GM23248 (cell line): Measurements from ENCODE around the gene NAPG. TPM values are rescaled to one million over a fixed set of nuclear protein-coding genes. Genes with fewer than 3 reads are reported as not detected.
"Not testable (repeated sequence)": the region's sequence is repeated elsewhere in the genome, so short reads cannot be mapped to it uniquely, and the experiment has no call there.

Source experiments
- DNase-seq: peaks from one replicate; pipeline ENCODE4 v3.0.0-alpha.2; 2015
- H2AFZ ChIP-seq: fragments of 200-600 bp; sonication (generic); 2 replicates; pipeline ENCODE4 v1.6.1; 2016; ENCODE audit warnings: antibody characterized with exemption
- H3F3A ChIP-seq: fragments of 200-600 bp; sonication (generic); 2 replicates; pipeline ENCODE4 v1.6.1; 2016; ENCODE audit warnings: mild to moderate bottlenecking, antibody characterized with exemption, mixed run types; ENCODE audit not compliant: insufficient read depth
- H3K27ac ChIP-seq: fragments of 200-600 bp; sonication (generic); 2 replicates; pipeline ENCODE4 v1.5.1; 2016; ENCODE audit warnings: mild to moderate bottlenecking
- H3K27me3 ChIP-seq: fragments of 200-600 bp; sonication (generic); replicated peaks from 2 replicates; pipeline ENCODE4 v1.6.1; 2016; ENCODE audit warnings: mild to moderate bottlenecking; ENCODE audit not compliant: insufficient read depth
- H3K36me3 ChIP-seq: fragments of 200-600 bp; sonication (generic); 2 replicates; pipeline ENCODE4 v1.6.1; 2016; ENCODE audit warnings: low read depth, mild to moderate bottlenecking
- H3K4me1 ChIP-seq: fragments of 200-600 bp; sonication (generic); 2 replicates; pipeline ENCODE4 v1.6.1; 2016; ENCODE audit warnings: mild to moderate bottlenecking; ENCODE audit not compliant: insufficient read depth
- H3K4me2 ChIP-seq: fragments of 200-600 bp; sonication (generic); one replicate; pipeline ENCODE4 v1.6.1; 2016; ENCODE audit warnings: mild to moderate bottlenecking; ENCODE audit not compliant: unreplicated experiment
- H3K4me3 ChIP-seq: fragments of 200-600 bp; sonication (generic); 2 replicates; pipeline ENCODE4 v1.5.1; 2016; ENCODE audit warnings: mild to moderate bottlenecking
- H3K79me2 ChIP-seq: fragments of 200-600 bp; sonication (generic); 2 replicates; pipeline ENCODE4 v1.6.1; 2016; ENCODE audit warnings: mild to moderate bottlenecking; ENCODE audit not compliant: insufficient read depth
- H3K9ac ChIP-seq: fragments of 200-600 bp; sonication (generic); 2 replicates; pipeline ENCODE4 v1.6.1; 2016; ENCODE audit warnings: mild to moderate bottlenecking
- H3K9me2 ChIP-seq: fragments of 200-600 bp; sonication (generic); 2 replicates; pipeline ENCODE4 v1.6.1; 2016; ENCODE audit warnings: mixed run types, mild to moderate bottlenecking, moderate library complexity; ENCODE audit not compliant: insufficient read depth
- H3K9me3 ChIP-seq: fragments of 200-600 bp; sonication (generic); one replicate; pipeline ENCODE4 v1.6.1; 2017; ENCODE audit warnings: low read depth
- H4K20me1 ChIP-seq: fragments of 200-600 bp; sonication (generic); 2 replicates; pipeline ENCODE4 v1.6.0; 2016; ENCODE audit not compliant: insufficient read depth
- EZH2 ChIP-seq: fragments of 200-600 bp; sonication (generic); IDR thresholded peaks from 2 replicates; pipeline ENCODE4 v1.6.1; 2018; ENCODE audit warnings: antibody characterized with exemption, mild to moderate bottlenecking; ENCODE audit not compliant: insufficient read depth, poor library complexity, severe bottlenecking
- EZH2phosphoT487 ChIP-seq: fragments of 200-600 bp; sonication (generic); IDR thresholded peaks from 2 replicates; pipeline ENCODE4 v1.6.1; 2018; ENCODE audit warnings: antibody characterized with exemption, moderate library complexity, mild to moderate bottlenecking, low read depth; ENCODE audit not compliant: insufficient read depth
- WGBS, 2 experiments: methylation state at CpG; one replicate each; pipeline ENCODE4 v1.1.6; 2015 to 2017; ENCODE audit warnings: low lambda C conversion rate in 2 of 2, low coverage in 1 of 2; ENCODE audit errors: missing lambda C conversion rate in 2 of 2; 5-methylcytosine and 5-hydroxymethylcytosine counted together
- in situ Hi-C: fragments of 300-500 bp; cut with MboI; formaldehyde crosslinking; loops from 2 replicates; pipeline ENCODE4 v1.15.0; 2020
- polyA plus RNA-seq: library from polyadenylated mRNA; unstranded; fragments of >200 nt; fragmentation: Nextera tagmentation; extraction: Ambion mirVana; gene quantifications from 2 replicates; pipeline ENCODE4 v1.2.1, GENCODE V29; 2016
- total RNA-seq: library from RNA; depleted of rRNA; stranded (reverse); fragments of >200 nt; shearing (Covaris generic); gene quantifications from 2 replicates; pipeline ENCODE4 v1.2.3, GENCODE V29; 2014

Gene NAPG
- total and polyA plus RNA-seq, 2 experiments from 2014 or later: 24.5 to 33.6 TPM

- no peak for DNase-seq
- H3K27me3 ChIP-seq: no peaks in the 10 kb centered on the region
- H3K36me3 ChIP-seq: no peaks in the 10 kb centered on the region
- no peak overlapping the region for H3K27ac ChIP-seq
- H3K4me1 ChIP-seq: peaks cover 5% of the 10 kb centered on the region; the same call in 1 of the 2 replicates
- in situ Hi-C loops: loop anchor here (10.0 to 25.0 kb wide), 2 partner anchors 596 to 989 kb away; no protein-coding TSS in a partner anchor
- no peaks in the 10 kb centered on the region for H4K20me1 ChIP-seq
- 30 to 31% methylated on average over 5 of the region's 5 CpGs for WGBS, 2 experiments
- no peak for TF ChIP-seq EZH2
- no peak for TF ChIP-seq EZH2phosphoT487
- no peaks in the 10 kb centered on the region for H3F3A ChIP-seq
- no peak overlapping the region for H2AFZ ChIP-seq
- H3K4me3 ChIP-seq: no peak overlapping the region
- H3K9me3 ChIP-seq: no peaks in the 10 kb centered on the region
- no peaks in the 10 kb centered on the region for H3K9me2 ChIP-seq
- no peaks in the 10 kb centered on the region for H3K79me2 ChIP-seq
- H3K4me2 ChIP-seq: no peak overlapping the region
- no peak overlapping the region for H3K9ac ChIP-seq
Measured at GRCh38 chr18:10565835-10566234, 40.0 kb downstream of the NAPG start.

- Histone ChIP-seq H4K20me1 (no peaks in the 10 kb centered on the region), H3K4me3 (no peak overlapping the region), H3K4me1 (peaks cover 5% of the 10 kb centered on the region; the same call in 1 of the 2 replicates), H3K9me3 (no peaks in the 10 kb centered on the region), H3K4me2 (no peak overlapping the region), H3K79me2 (no peaks in the 10 kb centered on the region), H3K27me3 (no peaks in the 10 kb centered on the region), H3K27ac (no peak overlapping the region), H3K9me2 (no peaks in the 10 kb centered on the region), H3K9ac (no peak overlapping the region), H3K36me3 (no peaks in the 10 kb centered on the region), H2AFZ (no peak overlapping the region), H3F3A (no peaks in the 10 kb centered on the region)
- no peak for DNase-seq
- in situ Hi-C loops: loop anchor here (10.0 to 25.0 kb wide), 2 partner anchors 596 to 988 kb away; no protein-coding TSS in a partner anchor
- TF ChIP-seq EZH2phosphoT487 (no peak), EZH2 (no peak)
- 94 to 96% methylated on average over 3 of the region's 3 CpGs for WGBS, 2 experiments
Measured at GRCh38 chr18:10566390-10566789, 40.6 kb downstream of the NAPG start.

- not testable (repeated sequence) for H3K9ac ChIP-seq, H3K27ac ChIP-seq, H3K9me3 ChIP-seq, H3K36me3 ChIP-seq, H3K4me3 ChIP-seq, H3K79me2 ChIP-seq, H3K4me1 ChIP-seq, DNase-seq, H3K27me3 ChIP-seq, H3F3A ChIP-seq, H2AFZ ChIP-seq, H4K20me1 ChIP-seq, H3K9me2 ChIP-seq, H3K4me2 ChIP-seq
- WGBS, 2 experiments: 70 to 72% methylated on average over 5 of the region's 5 CpGs
- in situ Hi-C loops: loop anchor here (10.0 to 25.0 kb wide), 2 partner anchors 592 to 985 kb away; no protein-coding TSS in a partner anchor
Measured at GRCh38 chr18:10569941-10570340, 44.1 kb downstream of the NAPG start.

GRCh38 chr18:10570622-10571021, 44.8 kb downstream of the NAPG start:
- Histone ChIP-seq H3K36me3 (no peaks in the 10 kb centered on the region), H3K4me3 (no peak overlapping the region), H3K27ac (no peak overlapping the region), H2AFZ (no peak overlapping the region), H4K20me1 (no peaks in the 10 kb centered on the region), H3K9ac (no peak overlapping the region), H3K4me2 (no peak overlapping the region), H3K79me2 (no peaks in the 10 kb centered on the region), H3K9me2 (no peaks in the 10 kb centered on the region), H3F3A (no peaks in the 10 kb centered on the region), H3K4me1 (no peaks in the 10 kb centered on the region), H3K9me3 (no peaks in the 10 kb centered on the region), H3K27me3 (no peaks in the 10 kb centered on the region)
- in situ Hi-C loops: loop anchor here (25.0 kb wide), 1 partner anchor 592 kb away; no protein-coding TSS in a partner anchor
- DNase-seq: no peak
- 72 to 93% methylated on average over 1 of the region's 1 CpG for WGBS, 2 experiments
- TF ChIP-seq EZH2: no peak
- TF ChIP-seq EZH2phosphoT487: no peak

- Histone ChIP-seq H3K4me3 (no peak overlapping the region), H3K79me2 (no peaks in the 10 kb centered on the region), H3K36me3 (no peaks in the 10 kb centered on the region), H3K27me3 (no peaks in the 10 kb centered on the region), H3K9me3 (no peaks in the 10 kb centered on the region), H3K4me2 (no peak overlapping the region), H3K9me2 (no peaks in the 10 kb centered on the region), H4K20me1 (no peaks in the 10 kb centered on the region), H3K27ac (no peak overlapping the region), H2AFZ (no peak overlapping the region), H3K9ac (no peak overlapping the region), H3F3A (no peaks in the 10 kb centered on the region), H3K4me1 (no peaks in the 10 kb centered on the region)
- DNase-seq: no peak
- TF ChIP-seq EZH2phosphoT487: no peak
- TF ChIP-seq EZH2: no peak
- in situ Hi-C loops: loop anchor here (25.0 kb wide), 1 partner anchor 591 kb away; no protein-coding TSS in a partner anchor
- 41 to 49% methylated on average over 2 of the region's 2 CpGs for WGBS, 2 experiments
Measured at GRCh38 chr18:10571537-10571936, 45.7 kb downstream of the NAPG start.

GRCh38 chr18:10573261-10573660, 47.4 kb downstream of the NAPG start:
- not testable (repeated sequence) for H4K20me1 ChIP-seq, H3K9ac ChIP-seq, H2AFZ ChIP-seq, H3K4me2 ChIP-seq, H3K9me3 ChIP-seq, H3F3A ChIP-seq, DNase-seq, H3K4me1 ChIP-seq, H3K27me3 ChIP-seq, H3K9me2 ChIP-seq, H3K27ac ChIP-seq, H3K36me3 ChIP-seq, H3K4me3 ChIP-seq, H3K79me2 ChIP-seq
- WGBS, 2 experiments: 60% methylated on average over 1 of the region's 2 CpGs; no CpG with 5 or more reads in 1 of the 2 experiments
- in situ Hi-C loops: loop anchor here (25.0 kb wide), 1 partner anchor 589 kb away; no protein-coding TSS in a partner anchor

- H3K36me3 ChIP-seq, H3K9me3 ChIP-seq, H3K4me2 ChIP-seq, H3K9ac ChIP-seq, H3K4me1 ChIP-seq, H3K27me3 ChIP-seq, H3K27ac ChIP-seq, H2AFZ ChIP-seq, H3K79me2 ChIP-seq, H3K4me3 ChIP-seq, H3F3A ChIP-seq, H4K20me1 ChIP-seq, H3K9me2 ChIP-seq, DNase-seq: not testable (repeated sequence)
- 51 to 62% methylated on average over 2 of the region's 2 CpGs for WGBS, 2 experiments
- in situ Hi-C loops: loop anchor here (25.0 kb wide), 1 partner anchor 588 kb away; no protein-coding TSS in a partner anchor
Measured at GRCh38 chr18:10574412-10574811, 48.6 kb downstream of the NAPG start.
